GM12875 (cell line): ENCODE results near the gene TSSK6.

Experiments used
- H3K4me3 ChIP-seq: one replicate; pipeline ENCODE4 v1.5.1; 2011; ENCODE audit warnings: low read depth, low read length, control low read depth
- TF ChIP-seq, protein P1 (sequence below): IDR thresholded peaks from 2 replicates; pipeline ENCODE4 v1.5.1; 2011; ENCODE audit warnings: low read depth, mild to moderate bottlenecking, control low read depth, inconsistent platforms, low read length, moderate library complexity, borderline replicate concordance; ENCODE audit not compliant: insufficient read depth

Gene TSSK6

DNA sequence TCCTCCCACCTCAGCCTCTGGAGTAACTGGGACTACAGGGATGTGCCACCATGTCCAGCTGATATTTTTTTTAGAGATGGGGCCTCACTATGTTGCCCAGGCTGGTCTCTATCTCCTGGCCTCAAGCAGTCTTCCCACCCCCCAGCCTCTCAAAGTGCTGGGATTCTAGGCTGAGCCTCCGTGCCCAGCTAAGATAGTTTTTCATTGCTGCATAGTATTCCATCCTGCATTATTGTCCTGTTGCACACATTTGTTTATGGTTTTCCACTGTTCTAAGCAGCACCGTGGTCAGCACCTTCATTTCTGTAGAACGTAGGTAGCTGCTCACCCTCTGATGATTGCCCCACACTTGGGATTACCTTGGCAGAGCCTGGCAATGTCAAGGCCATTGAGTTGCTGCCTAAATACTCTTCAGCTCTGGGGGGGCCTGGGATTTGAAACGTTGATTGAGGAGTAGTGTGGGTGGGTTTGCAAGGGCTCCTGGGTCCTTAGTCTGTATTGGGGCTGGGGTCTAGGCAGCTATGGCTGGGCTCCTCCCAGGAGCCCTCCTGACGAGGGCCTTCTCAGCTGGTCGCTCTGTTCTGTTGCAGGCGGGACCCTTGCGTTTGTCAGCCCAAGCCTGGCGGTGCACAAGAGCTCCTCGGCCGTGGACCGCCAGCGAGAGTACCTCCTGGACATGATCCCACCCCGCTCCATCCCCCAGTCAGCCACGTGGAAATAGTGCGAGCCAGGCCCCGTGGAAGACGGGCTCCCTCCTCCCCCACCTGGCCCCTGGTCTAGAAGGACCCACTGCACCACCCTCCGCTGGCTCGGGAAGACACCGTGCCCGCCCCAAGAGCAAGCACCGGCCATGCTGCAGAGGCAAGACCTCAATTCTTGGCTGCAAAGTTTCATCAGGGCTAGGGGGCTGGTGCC, 10.3 kb downstream of the TSSK6 start:
- H3K4me3 ChIP-seq, result no peak overlapping the region
- TF ChIP-seq, protein P1, sequence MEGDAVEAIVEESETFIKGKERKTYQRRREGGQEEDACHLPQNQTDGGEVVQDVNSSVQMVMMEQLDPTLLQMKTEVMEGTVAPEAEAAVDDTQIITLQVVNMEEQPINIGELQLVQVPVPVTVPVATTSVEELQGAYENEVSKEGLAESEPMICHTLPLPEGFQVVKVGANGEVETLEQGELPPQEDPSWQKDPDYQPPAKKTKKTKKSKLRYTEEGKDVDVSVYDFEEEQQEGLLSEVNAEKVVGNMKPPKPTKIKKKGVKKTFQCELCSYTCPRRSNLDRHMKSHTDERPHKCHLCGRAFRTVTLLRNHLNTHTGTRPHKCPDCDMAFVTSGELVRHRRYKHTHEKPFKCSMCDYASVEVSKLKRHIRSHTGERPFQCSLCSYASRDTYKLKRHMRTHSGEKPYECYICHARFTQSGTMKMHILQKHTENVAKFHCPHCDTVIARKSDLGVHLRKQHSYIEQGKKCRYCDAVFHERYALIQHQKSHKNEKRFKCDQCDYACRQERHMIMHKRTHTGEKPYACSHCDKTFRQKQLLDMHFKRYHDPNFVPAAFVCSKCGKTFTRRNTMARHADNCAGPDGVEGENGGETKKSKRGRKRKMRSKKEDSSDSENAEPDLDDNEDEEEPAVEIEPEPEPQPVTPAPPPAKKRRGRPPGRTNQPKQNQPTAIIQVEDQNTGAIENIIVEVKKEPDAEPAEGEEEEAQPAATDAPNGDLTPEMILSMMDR, result no peak

DNA sequence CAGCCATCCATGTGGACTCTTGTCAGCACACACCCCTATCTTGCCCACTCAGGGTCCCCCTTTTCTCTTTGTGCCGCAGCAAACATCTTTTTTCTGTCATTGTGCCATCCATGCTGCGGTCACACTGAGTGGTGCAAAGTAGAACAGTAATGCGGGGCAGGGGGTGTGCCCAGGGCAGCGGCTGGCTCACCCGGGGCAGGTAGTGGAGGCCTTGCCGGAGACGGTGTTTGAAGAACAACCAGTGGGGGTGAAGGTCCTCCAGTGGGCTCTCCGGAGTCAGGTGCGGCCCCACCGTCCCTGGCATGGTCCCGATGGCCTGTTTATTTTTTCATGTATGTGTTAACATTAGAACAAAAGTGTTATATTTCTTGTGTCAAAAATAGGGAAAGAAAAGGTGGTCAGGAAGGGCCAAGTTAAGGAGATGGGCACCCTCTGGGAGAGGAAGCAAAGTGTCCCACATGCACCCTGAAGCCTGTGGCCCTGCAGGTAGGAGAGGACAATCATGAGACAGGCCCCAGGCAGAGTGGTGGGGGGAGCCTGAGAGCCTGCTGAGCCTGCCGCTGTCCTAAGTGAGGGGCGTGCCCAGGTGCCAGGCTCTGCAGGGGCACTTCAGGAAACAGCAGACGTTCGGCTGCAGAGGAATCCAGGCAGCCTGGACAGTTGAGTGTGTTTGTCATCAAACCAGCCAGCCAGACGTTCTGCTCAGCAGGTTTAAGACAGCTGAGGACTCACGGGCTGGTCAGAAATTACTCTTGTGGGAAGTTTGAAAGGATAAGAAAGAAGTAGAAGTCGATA, 12.3 kb downstream of the TSSK6 start:
- TF ChIP-seq, protein P1, result no peak
- no peak overlapping the region for H3K4me3 ChIP-seq

DNA sequence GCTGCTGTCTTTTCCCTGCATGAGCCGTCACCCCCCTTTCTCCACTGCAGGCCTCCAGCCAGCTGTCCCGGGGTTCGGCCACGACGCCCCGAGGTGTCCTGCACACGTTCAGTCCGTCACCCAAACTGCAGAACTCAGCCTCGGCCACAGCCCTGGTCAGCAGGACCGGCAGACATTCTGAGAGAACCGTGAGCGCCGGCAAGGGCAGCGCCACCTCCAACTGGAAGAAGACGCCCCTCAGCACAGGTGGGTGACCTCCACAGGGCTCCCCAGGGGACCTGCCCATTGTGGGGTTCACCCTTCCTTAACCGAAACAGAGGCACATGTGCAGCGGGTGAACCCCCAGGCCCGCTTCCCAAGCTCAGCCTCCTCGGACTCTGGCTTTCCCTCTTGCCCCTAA, 13.1 kb downstream of the TSSK6 start:
- no peak overlapping the region for H3K4me3 ChIP-seq
- TF ChIP-seq, protein P1, result no peak

DNA sequence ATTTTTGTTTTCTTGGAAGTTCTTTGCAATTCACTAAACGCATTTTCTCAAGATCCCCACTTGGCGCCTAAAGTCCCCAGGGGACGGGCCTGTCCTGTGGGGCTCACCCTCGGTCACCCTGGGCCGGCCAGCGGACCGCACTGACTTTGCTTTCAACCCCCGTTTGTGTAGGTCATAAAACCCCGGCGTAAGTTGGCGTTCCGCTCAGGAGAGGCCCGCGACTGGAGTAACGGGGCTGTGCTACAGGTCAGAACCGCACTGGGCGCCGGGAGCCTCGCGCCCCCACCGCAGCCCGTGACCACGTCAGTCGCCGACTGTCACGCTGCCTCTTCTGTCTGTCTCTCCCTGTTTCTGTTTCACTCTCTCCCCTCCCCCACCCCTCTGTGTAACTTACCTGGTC, 13.6 kb downstream of the TSSK6 start:
- TF ChIP-seq, protein P1, result no peak
- no peak overlapping the region for H3K4me3 ChIP-seq

DNA sequence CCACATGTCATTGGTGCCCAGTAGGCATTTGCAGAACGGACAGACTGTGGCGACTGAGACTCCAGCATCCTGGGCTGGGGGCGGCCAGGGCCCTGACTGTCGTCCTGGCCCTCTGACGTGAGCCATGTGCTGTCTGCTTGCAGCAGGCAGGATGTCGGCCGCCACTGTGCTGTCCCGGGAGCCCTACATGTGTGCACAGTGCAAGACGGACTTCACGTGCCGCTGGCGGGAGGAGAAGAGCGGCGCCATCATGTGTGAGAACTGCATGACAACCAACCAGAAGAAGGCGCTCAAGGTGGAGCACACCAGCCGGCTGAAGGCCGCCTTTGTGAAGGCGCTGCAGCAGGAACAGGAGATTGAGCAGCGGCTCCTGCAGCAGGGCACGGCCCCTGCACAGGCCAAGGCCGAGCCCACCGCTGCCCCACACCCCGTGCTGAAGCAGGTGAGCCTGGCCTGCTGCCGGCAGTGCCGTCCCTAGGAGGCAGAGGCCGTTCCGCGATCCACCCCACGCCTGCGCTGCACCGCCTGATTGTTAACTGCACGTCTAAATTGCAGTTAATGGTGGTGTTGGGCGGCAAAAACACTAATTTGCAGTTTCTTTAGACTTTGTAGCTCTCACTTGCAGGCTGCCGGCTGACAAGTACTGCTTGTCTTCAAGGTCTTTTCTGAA, 14.2 kb downstream of the TSSK6 start:
- H3K4me3 ChIP-seq, result no peak overlapping the region
- TF ChIP-seq, protein P1, result no peak

DNA sequence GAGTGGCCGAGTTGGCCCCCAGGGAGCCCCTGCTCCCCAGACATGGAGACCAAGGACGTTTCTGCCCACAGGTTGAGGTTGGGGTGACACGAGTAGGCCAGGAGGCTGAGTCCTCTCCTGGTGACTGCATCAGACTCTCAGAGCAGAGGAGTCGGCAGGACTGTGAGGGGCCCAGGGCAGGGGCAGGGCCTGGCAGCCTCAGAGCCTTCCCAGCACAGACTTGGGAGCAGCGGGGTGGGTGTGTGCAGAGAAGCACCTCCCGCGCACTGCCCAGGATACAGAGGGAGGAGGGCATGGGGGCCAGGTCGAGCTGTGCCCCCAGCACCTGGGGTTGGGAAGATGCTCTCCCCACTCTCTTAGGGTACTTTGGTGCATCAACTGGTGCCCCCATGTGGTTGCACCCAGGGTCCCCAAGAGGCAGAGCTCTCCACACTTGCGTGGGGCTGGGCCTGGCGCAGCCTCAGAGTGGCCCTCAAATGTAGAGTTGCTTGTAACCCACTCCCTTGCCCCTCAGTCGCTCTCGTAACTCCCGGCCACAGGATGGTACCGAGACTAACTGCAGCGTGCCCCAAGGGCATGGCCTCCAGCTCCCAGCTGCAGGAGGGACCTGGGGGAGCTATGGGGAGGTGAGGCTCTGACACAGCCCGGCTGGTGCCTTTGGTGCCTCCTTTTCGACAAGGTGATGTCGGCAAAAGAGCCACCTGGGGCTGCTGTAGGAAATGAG, 15.9 kb downstream of the TSSK6 start:
- no peak overlapping the region for H3K4me3 ChIP-seq
- TF ChIP-seq, protein P1, result no peak
